Stimulated activated CD8-positive, alpha-beta memory T cell treated with anti-CD3 and anti-CD28 coated beads, Interleukin-7, amount 100 ng/mL, for 1 hour (primary cell): ENCODE measurements around the gene PYCARD.
"Not testable (repeated sequence)": the region's sequence is repeated elsewhere in the genome, so short reads cannot be mapped to it uniquely, and the experiment has no call there.

Experiments used
- DNase-seq, 2 donors: peaks; one replicate each; pipeline ENCODE4 v3.0.0-alpha.2; 2020; ENCODE audit warnings: low read depth in 2 of 2

Gene PYCARD

DNA sequence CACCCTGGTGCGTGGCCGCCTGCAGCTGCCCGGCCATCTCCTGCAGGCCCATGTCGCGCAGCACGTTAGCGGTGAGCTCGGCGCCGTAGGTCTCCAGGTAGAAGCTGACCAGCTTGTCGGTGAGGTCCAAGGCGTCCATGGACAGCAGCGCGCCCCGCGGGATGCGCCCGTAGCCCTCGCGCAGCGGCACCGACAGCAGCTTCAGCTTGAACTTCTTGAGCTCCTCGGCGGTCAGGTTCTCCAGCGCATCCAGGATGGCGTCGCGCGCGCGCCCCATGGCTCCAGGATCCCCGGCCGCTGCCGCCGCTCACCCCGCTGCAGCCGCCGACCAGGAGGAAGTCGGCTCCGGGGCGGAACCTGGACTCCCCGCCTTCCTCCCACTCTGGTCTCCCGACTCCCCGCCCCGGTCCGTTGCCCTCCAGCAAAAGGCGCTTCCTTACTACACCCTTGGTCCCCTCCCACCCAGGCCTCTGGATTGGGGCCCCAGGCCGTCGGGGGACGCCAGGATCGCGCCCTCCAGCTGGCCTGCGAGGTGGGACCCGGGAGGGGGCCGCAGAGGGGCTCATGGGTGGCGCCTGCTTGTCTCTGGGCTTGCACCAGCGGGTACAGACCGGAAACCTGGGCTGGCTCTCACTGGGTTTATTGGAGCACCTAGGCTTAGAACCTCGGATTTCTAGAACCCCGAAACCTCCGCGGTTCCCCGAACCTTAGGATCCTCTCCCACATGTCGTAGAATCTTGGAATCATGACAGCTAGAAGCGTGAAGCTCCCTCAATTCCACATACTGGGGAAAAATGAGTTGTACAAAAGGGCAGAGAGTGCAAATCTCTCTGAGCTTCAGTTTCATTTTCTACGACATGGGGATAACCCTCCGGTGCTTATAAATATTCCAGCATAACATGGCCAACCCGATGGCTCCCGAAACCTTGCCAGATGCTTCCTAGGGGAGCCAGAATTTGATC, at the start of gene PYCARD:
PYCARD (minus strand) TSS at position 347 of the 962 bp plus-strand sequence; CDS start at position 277, 70 bp downstream.
- DNase-seq, result no peak

DNA sequence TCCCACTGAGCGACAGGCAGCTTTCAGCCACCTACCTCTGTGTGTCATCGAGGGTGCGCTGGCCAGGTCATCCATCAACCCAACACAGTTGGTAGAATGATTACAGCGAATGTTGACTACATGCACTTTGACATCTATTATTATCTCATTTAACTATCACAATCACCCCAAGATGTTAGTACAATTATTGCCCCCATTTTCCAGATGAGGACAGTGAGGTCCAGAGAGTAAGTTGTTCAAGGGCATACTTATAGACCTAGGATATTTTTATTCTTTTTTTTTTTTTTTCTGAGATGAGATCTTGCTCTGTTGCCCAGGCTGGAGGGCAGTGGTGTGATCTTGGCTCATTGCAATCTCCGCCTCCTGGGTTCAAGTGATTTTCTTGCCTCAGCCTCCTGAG, 48.9 kb upstream of the PYCARD start:
- no peak for DNase-seq

DNA sequence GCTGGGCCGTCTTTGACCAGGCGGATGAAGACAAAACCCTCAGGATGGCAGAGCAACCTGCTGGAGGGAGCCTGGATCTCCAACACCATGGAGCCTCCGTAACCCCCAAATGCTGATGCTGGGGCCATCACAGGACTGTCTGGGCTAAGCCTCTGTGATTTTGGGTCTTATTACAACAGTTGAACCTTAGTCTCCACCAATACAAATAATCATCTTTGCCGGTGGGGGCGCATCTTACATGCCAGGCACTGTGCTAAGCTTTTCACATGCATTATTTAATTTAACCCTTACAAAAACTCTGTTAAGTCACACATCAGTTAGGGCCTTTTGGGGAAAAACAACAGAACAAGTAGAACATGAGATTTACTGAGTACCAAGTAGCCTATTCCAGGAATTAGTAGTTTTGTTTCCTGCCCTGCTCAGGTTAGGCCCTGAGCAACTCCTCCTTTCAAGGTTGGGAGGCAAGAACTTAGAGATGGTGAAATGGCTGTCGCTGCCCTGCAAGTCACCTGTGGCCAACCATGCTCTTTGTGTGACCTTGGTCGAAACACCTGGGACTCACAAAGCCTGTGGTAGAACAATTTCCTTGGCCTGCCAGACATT, 48.3 kb upstream of the PYCARD start:
- DNase-seq, result no peak

DNA sequence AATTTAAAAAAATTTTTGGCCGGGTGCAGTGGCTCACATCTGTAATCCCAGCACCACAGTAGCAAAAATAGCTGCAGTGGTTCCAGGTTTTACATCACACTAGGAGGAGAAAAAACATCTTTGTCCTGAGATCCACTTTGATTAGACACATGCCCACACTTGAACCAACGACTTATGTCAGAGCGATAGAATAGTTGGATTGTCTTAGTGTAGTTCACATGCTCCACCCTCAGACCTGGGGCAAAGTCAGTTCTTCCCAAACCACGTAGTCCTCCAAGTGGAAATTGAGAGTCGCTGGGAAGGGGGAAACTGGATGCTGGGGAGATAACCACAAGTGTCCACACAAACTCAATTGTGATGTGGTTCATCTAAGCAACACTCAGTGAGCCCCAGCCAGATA, 45.8 kb upstream of the PYCARD start:
- DNase-seq, result no peak

DNA sequence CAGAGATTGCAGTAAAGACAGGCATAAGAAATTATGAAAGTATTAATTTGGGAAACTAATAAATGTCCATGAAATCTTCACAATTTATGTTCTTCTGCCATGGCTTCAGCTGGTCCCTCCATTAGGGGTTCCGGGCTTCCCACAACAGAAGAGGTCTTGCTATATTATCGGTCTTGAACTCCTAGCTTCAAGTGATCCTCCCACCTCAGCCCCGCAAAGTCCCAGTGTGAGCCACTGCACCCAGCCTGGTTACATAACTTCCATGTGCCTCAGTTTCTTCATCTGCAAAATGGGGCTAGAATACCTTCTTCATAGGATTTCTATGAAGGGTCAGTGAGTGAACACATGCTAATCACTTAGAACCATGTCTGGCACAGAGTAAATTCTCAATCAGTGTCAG, 43.7 kb upstream of the PYCARD start:
- no peak for DNase-seq

DNA sequence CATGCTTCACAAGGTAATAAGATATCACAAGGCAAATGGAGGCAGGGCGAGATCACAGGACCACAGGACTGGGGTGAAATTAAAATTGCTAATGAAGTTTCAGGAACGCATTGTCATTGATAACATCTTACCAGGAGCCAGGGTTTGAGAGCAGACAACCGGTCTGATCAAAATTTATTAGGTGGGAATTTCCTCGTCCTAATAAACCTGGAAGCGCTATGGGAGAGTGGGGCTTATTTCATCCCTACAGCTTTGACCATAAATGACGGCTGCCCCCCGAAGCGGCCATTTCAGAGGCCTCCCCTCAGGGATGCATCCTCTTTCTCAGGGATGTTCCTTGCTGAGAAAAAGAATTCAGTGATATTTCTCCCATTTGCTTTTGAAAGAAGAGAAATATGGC, 43.0 kb upstream of the PYCARD start:
- not testable (repeated sequence) for DNase-seq

DNA sequence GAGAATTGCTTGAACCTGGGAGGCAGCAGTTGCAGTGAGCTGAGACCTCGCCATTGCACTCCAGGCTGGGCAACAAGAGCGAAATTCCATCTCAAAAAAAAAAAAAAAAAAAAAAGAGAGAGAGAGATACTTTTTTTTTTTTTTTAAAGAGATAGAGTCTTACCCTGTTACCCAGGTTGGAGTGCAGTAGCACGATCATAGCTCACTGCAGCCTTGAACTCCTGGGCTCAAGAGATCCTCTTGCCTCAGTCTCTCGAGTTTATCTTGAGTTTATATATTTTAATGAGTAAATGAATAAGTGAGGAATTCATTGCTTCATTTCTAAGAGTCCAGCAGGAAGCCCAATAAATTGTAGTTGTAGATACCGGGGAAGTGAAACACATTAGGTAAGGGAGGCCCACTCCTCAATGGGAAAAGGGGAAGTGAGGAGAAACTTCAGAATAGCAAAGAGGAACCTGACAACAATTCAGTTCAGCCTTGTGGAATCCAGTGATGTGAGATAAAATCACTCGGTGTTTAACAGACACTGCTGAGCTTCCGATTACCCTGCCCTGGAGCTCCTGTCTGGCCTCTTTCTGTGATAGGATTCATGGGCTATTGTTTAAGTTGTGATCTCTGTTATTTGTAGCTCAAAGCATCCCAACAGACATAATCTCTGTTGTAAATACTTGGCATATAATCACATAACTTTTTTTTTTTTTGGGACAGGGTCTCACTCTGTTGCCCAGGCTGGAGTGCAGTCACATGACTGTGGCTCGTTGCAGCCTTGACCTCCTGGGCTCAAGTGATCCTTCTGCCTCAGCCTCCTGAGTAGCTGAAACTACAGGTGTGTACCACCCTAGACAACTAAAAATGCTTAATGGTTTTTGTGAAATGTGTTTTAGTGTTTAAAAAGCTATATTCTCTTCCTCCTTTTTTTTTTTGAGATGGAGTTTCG, 41.4 kb upstream of the PYCARD start:
- DNase-seq, result no peak

DNA sequence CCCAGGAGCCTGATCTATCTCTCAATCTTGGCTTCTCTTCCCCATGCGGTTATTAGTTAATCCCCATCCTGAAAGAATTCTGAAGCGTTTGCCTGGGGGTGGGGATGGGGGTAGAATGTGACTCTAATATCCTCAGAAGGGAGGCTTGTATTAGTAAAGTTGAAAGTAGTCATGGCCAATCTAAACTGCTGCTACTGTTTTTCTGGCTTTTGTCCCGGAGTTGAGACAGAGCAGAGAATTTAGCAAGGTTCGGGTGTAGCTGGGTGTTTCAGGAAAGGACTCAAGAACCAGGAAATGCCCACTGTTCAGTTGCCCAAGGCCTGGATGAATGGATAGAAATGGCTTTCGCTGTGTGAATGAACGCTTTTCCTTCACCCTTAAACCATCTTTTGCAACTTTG, 39.6 kb upstream of the PYCARD start:
- DNase-seq, result no peak

DNA sequence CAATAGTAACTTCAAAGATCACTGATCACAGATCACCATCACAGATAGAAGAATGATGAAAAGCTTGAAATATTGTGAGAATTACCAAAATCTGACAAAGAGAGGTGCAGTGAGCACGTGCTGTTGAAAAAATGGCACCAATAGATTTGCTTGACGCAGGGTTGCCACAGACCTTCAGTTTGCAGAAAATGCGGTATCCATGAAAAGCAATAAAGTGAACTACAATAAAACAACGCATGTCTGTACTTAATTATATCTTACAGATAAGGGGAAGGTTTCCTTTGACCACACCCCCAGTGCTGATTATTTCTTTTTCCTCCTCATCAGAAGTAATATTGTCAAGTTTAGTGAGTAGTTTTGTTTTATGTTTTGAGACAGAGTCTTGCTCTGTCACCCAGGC, 35.5 kb upstream of the PYCARD start:
- no peak for DNase-seq

DNA sequence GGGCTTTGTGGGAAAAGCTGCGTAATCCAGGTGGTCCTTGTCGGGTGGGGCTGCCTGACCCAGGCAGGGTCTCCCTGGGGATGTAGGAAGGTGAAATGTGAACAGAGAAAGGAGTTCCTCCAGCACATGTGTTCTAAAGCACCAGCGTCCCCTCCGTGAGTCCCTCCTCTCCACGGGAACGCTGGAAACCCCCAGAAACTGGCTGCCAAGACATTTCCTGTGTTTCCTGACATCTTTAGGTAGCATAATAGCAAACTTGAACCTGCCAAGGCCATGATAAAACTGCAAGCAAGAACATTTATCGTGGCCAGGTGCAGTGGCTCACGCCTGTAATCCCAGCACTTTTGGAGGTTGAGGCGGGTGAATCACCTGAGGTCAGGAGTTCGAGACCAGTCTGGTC, 26.9 kb upstream of the PYCARD start:
- no peak for DNase-seq

DNA sequence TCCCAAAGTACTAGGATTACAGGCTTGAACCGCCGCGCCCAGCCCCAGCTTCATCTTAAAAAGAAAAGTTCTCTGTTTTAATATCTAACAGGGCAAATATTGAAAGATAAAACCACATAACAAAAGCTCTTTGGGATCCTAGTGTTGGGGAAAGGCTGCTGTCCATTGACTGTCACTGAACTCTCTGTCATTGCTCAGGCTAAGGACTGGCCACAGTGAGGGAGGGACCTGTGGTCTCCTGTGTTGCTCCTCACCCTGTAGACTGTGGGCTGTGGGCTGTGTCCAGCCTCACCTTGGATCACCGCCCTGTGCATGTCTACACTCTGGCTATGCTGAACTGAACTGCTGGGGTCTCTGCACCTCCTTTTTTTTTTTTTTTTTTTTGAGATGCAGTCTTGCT, 25.6 kb upstream of the PYCARD start:
- no peak for DNase-seq

DNA sequence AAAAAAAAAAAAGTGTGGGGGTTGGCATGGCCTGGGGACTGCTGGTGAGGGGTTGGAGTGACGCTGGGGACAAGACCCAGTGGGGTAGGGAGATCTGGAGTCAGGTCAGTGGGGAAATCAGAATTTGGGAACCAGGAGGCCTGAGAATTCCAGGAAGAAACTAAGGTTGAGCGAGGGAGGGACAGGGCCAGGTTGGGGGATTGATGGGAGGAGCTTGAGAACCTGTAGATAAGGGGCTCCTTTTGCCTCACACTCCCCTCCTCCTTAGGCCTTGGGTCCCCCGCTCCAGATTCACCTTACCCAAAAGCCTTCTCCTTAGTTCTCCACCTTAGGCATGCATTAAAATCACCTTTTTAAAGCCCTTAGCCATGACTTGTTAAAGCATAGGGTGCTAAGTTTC, 22.6 kb upstream of the PYCARD start:
- no peak for DNase-seq

DNA sequence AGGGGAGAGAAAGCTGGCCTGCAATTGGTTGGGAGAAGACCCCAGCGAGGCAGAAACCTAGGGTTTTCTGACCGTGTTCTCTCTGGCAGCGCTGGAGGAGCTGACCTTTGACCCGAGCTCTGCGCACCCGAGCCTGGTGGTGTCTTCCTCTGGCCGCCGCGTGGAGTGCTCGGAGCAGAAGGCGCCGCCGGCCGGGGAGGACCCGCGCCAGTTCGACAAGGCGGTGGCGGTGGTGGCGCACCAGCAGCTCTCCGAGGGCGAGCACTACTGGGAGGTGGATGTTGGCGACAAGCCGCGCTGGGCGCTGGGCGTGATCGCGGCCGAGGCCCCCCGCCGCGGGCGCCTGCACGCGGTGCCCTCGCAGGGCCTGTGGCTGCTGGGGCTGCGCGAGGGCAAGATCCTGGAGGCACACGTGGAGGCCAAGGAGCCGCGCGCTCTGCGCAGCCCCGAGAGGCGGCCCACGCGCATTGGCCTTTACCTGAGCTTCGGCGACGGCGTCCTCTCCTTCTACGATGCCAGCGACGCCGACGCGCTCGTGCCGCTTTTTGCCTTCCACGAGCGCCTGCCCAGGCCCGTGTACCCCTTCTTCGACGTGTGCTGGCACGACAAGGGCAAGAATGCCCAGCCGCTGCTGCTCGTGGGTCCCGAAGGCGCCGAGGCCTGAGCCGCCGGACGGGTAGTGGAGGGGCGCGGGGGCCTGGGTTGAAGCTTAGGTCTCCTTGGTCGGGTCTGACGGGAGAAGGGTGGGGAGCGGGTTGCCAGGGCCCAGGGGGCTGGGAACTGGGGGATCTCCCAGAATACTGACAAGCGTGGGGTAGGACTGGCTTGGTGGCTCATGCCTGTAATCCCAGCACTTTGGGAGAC, 21.8 kb upstream of the PYCARD start:
- DNase-seq, result no peak

DNA sequence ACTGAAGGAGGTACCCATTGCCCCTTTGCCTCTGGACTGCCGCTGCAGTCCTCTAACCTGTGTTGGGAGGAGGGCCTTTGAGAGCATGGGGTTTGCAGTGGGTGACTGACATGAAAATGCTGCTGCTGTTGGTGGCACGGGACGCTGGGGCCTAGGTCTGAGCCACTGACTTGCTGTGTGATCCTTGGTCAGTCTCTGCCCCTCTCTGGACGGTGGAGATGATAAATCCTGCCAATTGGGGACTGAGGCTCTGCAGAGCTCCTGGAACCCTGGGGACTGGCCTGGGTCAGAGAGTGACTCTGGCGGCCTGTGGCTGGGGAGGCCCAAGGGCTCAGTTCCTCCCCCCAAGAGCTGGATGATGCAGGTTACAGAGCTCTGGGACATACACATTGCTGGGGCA, 20.5 kb upstream of the PYCARD start:
- DNase-seq, result no peak

DNA sequence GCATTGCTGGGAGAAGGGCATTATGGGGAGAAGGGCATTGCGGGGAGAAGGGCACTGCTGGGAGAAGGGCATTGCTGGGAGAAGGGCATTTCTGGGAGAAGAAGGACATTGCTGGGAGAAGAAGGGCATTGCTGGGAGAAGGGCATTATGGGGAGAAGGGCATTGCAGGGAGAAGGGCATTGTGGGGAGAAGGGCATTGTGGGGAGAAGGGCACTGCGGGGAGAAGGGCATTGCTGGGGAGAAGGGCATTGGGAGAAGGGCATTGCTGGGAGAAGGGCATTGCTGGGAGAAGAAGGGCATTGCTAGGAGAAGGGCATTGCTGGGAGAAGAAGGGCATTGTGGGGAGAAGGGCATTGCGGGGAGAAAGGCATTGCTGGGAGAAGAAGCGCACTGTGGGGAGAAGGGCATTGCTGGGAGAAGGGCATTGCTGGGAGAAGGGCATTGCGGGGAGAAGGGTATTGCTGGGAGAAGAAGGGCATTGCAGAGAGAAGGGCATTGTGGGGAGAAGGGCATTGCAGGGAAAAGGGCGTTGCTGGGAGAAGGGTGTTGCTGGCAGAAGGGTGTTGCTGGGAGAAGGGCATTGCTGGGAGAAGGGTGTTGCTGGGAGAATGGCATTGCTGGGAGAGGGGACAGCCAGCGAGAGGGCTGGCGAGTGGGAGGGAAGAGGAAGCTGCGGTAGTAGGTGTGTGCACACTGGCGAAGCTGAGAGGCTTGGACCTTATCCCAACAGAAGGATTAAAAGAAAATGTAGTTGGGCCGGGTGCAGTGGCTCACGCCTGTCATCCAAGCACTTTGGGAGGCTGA, 19.0 kb upstream of the PYCARD start:
- no peak for DNase-seq

DNA sequence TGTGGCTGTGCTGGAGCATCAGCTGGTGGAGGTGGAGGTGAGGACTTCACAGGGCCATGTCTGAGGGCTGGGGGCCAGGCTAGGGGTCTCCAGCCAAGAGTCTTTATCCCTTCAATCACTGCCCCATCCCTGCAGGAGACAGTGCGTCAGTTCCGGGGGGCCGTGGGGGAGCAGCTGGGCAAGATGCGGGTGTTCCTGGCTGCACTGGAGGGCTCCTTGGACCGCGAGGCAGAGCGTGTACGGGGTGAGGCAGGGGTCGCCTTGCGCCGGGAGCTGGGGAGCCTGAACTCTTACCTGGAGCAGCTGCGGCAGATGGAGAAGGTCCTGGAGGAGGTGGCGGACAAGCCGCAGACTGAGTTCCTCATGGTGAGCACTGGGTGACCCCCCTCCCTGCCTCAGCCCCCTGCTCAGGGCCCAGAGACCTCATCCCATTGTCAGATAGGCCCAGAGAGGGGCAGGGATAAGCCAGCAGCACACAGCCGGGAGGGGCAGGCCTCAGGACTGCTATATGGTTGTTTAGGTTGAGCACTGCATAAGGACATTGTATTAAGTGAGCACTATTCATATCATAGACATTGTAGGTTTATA, 16.7 kb upstream of the PYCARD start:
- no peak for DNase-seq

DNA sequence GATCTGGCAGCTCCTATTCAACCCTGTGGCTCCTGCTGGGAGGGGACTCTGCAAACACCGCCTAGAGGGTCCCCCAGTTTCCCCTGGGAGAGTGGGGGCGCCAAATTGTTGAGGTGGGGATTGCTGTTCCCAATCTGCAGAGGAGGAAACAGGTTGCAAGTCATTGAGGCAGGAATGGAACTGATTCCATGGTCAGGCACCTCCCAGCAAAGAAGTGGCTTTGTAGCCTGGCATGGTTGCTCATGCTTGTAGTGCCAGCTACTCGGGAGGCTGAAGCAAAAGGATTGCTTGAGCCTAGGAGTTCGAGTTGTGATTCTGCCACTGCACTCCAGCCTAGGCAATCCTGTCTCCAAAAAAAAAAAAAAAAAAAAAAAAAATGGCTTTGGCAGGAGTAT, 14.6 kb upstream of the PYCARD start:
- no peak for DNase-seq

DNA sequence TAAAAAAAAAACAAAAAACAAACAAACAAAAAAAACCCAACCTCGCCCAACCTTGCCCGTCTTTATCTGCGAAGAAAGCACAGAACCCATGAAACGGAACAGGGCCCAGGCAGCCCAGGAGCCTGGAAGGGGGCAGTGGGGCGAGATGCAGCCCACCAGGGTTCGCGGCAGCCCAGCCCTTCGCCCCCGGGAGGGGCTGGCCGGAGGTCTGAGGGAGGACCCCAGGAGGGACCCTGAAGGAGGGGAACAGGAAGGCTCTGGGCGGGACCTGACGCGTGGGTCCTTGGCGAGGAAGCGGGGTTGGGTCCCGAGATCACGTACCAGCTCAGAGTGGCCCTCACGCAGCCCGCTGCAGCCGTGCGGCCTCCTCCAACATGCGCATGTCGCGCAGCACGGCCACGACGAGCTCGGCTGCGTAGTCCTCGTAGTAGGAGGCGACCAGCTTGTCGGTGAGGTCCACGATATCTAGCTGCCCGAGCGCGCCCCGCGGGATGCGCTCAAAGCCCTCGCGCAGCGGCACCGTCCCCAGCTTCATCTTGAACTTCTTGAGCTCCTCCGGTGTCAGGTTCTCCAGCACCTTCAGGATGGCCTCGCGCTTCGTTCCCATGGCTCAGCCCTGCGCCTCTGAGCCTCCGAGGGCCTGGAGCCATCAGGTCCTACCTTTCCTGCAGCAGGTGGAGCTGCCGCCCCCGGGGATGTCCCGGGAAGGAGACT, 14.0 kb upstream of the PYCARD start, which contains the start of gene PYDC1:
PYDC1 (minus strand) TSS at position 714 of the 714 bp plus-strand sequence; CDS start at position 607, 107 bp downstream.
- no peak for DNase-seq
